HFFc6 (cell line): ENCODE results near the gene NCAPG2. TPM values are rescaled to one million over a fixed set of nuclear protein-coding genes. Genes with fewer than 3 reads are reported as not detected.

Source experiments
- DNase-seq: peaks from one replicate; pipeline ENCODE4 v3.0.0-alpha.2; 2018
- H3K27ac Mint-ChIP-seq: 2 replicates; pipeline ENCODE4 v1.8.0; 2020; ENCODE audit warnings: mild to moderate bottlenecking, mixed read lengths
- H3K27me3 Mint-ChIP-seq: 2 replicates; pipeline ENCODE4 v1.8.0; 2021; ENCODE audit warnings: mild to moderate bottlenecking, moderate library complexity, mixed read lengths; ENCODE audit not compliant: insufficient read depth
- H3K36me3 Mint-ChIP-seq: 2 replicates; pipeline ENCODE4 v1.8.0; 2021; ENCODE audit warnings: low read depth, mixed read lengths
- H3K4me1 Mint-ChIP-seq: 2 replicates; pipeline ENCODE4 v1.8.0; 2020; ENCODE audit warnings: low read depth, mixed read lengths
- H3K4me3 Mint-ChIP-seq: 2 replicates; pipeline ENCODE4 v1.8.0; 2020; ENCODE audit warnings: mild to moderate bottlenecking, moderate library complexity, mixed read lengths
- H3K9me3 Mint-ChIP-seq: 2 replicates; pipeline ENCODE4 v1.8.0; 2020; ENCODE audit warnings: mild to moderate bottlenecking, mixed read lengths
- total RNA-seq, 6 experiments: library from RNA; stranded (reverse); fragmentation: NEBNext Ultra II Directional; extraction: Animal tissue kit (Norgen Biotek cat#: 25700); gene quantifications; 2 replicates in 1 of 6; 3 replicates in 5 of 6; pipeline ENCODE4 v1.2.3, GENCODE V29; 2021
- TF ChIP-seq, protein P1 (sequence below): fragments of 200-600 bp; sonication (generic); IDR thresholded peaks from 2 replicates; pipeline ENCODE4 v1.5.0; 2021; ENCODE audit warnings: antibody characterized with exemption, mild to moderate bottlenecking

NCAPG2 gene
- total RNA-seq, 6 experiments from 2014 or later: 27.1 to 60.3 (median 54.8) TPM

- Mint-ChIP-seq H3K4me3 (no peak overlapping the region), H3K36me3 (no peaks in the 10 kb centered on the region), H3K4me1 (no peaks in the 10 kb centered on the region), H3K27me3 (peaks cover 9% of the 10 kb centered on the region), H3K9me3 (no peaks in the 10 kb centered on the region), H3K27ac (no peak overlapping the region)
- no peak for DNase-seq
- TF ChIP-seq, protein P1, sequence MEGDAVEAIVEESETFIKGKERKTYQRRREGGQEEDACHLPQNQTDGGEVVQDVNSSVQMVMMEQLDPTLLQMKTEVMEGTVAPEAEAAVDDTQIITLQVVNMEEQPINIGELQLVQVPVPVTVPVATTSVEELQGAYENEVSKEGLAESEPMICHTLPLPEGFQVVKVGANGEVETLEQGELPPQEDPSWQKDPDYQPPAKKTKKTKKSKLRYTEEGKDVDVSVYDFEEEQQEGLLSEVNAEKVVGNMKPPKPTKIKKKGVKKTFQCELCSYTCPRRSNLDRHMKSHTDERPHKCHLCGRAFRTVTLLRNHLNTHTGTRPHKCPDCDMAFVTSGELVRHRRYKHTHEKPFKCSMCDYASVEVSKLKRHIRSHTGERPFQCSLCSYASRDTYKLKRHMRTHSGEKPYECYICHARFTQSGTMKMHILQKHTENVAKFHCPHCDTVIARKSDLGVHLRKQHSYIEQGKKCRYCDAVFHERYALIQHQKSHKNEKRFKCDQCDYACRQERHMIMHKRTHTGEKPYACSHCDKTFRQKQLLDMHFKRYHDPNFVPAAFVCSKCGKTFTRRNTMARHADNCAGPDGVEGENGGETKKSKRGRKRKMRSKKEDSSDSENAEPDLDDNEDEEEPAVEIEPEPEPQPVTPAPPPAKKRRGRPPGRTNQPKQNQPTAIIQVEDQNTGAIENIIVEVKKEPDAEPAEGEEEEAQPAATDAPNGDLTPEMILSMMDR: no peak
Measured at GRCh38 chr7:158720112-158720511, 15.5 kb upstream of the NCAPG2 start.

GRCh38 chr7:158716802-158717201 is 12.2 kb upstream of the NCAPG2 start:
- DNase-seq: no peak
- Mint-ChIP-seq H3K36me3 (no peaks in the 10 kb centered on the region), H3K9me3 (no peaks in the 10 kb centered on the region), H3K4me3 (no peak overlapping the region), H3K27ac (no peak overlapping the region), H3K4me1 (no peaks in the 10 kb centered on the region), H3K27me3 (peaks cover 6% of the 10 kb centered on the region)
- TF ChIP-seq, protein P1: no peak

- peak; percentile 29 for DNase-seq
- no peaks in the 10 kb centered on the region; the same call in 1 of the 2 replicates for H3K36me3 Mint-ChIP-seq
- TF ChIP-seq, protein P1: no peak
- no peak overlapping the region for H3K4me3 Mint-ChIP-seq
- H3K4me1 Mint-ChIP-seq: peaks cover 16% of the 10 kb centered on the region
- H3K27me3 Mint-ChIP-seq: no peaks in the 10 kb centered on the region
- H3K27ac Mint-ChIP-seq: peak overlapping the region; percentile 55; the same call in 1 of the 2 replicates
- no peaks in the 10 kb centered on the region for H3K9me3 Mint-ChIP-seq
Measured at GRCh38 chr7:158710651-158711102, 6.1 kb upstream of the NCAPG2 start.

- DNase-seq: no peak
Measured at GRCh38 chr7:158707610-158708009, 3.0 kb upstream of the NCAPG2 start.

DNA sequence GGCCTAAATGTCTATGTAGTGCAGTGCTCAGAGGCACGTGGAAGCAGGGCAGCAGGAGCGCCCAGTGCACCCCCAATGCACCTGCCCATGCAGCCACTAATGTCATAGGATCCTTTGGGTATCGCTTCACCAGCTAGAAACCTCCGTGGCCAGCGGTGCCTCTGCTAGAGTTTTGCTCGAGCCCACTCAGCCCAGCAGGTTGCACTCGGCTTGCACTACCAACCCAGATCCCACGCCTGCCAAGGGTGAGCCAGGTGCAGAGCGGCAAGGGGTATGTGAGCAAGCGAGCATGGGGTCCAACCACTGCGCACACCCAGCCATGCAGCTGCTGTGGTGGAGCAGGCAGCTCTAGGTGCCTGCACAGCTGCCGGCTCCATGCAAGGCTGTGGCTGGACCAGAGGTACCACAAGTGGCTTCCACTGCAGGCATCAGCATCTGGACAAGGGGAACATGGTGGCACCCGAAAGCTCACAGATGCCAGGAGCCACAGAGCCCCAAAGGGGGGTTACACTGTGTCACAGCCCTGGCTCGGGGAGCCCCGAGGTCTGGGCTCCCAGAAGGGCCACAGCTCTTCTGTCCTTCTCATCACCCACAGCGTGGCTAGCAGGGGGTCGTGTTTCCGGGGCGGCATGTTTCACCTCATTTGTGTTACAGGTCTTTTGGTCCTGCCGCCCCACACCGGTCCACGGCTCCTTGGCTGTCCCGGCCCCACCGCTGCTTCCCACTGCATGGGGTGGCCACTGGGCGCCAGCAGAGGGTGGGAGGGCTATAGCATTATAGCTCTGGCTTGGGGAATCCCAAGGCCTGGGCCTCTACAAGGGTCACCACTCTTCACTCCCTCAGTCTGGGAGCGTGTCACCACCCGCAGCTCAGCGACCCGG is 2.3 kb upstream of the NCAPG2 start:
- TF ChIP-seq, protein P1: no peak
- Mint-ChIP-seq H3K27ac (no peak overlapping the region), H3K4me1 (peaks cover 39% of the 10 kb centered on the region), H3K4me3 (no peak overlapping the region), H3K36me3 (peaks cover 9% of the 10 kb centered on the region; the same call in 1 of the 2 replicates), H3K27me3 (no peaks in the 10 kb centered on the region), H3K9me3 (no peaks in the 10 kb centered on the region)
- no peak for DNase-seq

More at GRCh38 chr7:158707610-158708009, 3.0 kb upstream of the NCAPG2 start:
- H3K36me3 Mint-ChIP-seq: peaks cover 9% of the 10 kb centered on the region; the same call in 1 of the 2 replicates
- H3K4me3 Mint-ChIP-seq: no peak overlapping the region
- H3K27me3 Mint-ChIP-seq: no peaks in the 10 kb centered on the region
- TF ChIP-seq, protein P1: no peak
- H3K27ac Mint-ChIP-seq: no peak overlapping the region
- H3K9me3 Mint-ChIP-seq: no peaks in the 10 kb centered on the region
- peaks cover 33% of the 10 kb centered on the region for H3K4me1 Mint-ChIP-seq
